ENCODE data around the gene HLA-DQB1. TPM values are rescaled to one million over a fixed set of nuclear protein-coding genes. Genes with fewer than 3 reads are reported as not detected.

The HLA-DQB1 gene
- total and polyA plus RNA-seq, 2 of the 13 experiments (the other 11 are each of a cell fraction or from before 2014, with no cell fraction given): not detected

GRCh38 chr6:32610682-32611296 is 55.7 kb downstream of the HLA-DQB1 start:
- intact Hi-C loops (cut with micrococcal nuclease; ENCODE audit: unreplicated experiment) (no loop called here), in situ Hi-C loops (cut with HindIII; ENCODE audit: extremely low pct_ligation_motif_present, low pct_unique_long_range_greater_than_20kb) (no loop called here)
- TF ChIP-seq ZNF543 (CRISPR knock-in tag; IDR thresholded peaks at IDR 0.05) (no peak), ZFP41 (CRISPR knock-in tag; IDR thresholded peaks at IDR 0.05; ENCODE audit: borderline replicate concordance) (no peak), ZNF644 (CRISPR knock-in tag; IDR thresholded peaks at IDR 0.05; ENCODE audit: low read depth) (no peak), ZNF549 (CRISPR knock-in tag; IDR thresholded peaks at IDR 0.05) (no peak), BATF2 (CRISPR knock-in tag; IDR thresholded peaks at IDR 0.05) (no peak), ZNF138 (CRISPR knock-in tag; IDR thresholded peaks at IDR 0.05; ENCODE audit: low read depth) (no peak), ZNF703 (CRISPR knock-in tag; IDR thresholded peaks at IDR 0.05; ENCODE audit: borderline replicate concordance) (no peak), MTA1 (CRISPR knock-in tag; IDR thresholded peaks at IDR 0.05; ENCODE audit: borderline replicate concordance) (no peak), PCBP2 (optimal IDR thresholded peaks at IDR 0.05; ENCODE audit: low read depth, low read length, poor library complexity, severe bottlenecking) (no peak), AKNA (CRISPR knock-in tag; IDR thresholded peaks at IDR 0.05; ENCODE audit: borderline replicate concordance) (no peak), ZNF512B (CRISPR knock-in tag; IDR thresholded peaks at IDR 0.05; ENCODE audit: borderline replicate concordance) (no peak), ZNF773 (CRISPR knock-in tag; IDR thresholded peaks at IDR 0.05; ENCODE audit: borderline replicate concordance) (no peak), ZNF282 (IDR thresholded peaks at IDR 0.05; ENCODE audit: partially characterized antibody) (no peak)
- ATAC-seq (no peak), FAIRE-seq (no peak), DNase-seq (ENCODE audit: low spot score) (no peak)
- 1% methylated on average over 3 of the region's 3 CpGs for WGBS (ENCODE audit: low lambda C conversion rate)
- H2AFZ ChIP-seq (ENCODE audit: low read length): no peak overlapping the region
- H3K9ac ChIP-seq (ENCODE audit: insufficient read depth, low read depth, low read length): no peak overlapping the region
- H3K79me2 ChIP-seq (ENCODE audit: insufficient read depth, low read length): no peaks in the 10 kb centered on the region
- H3K4me2 ChIP-seq (ENCODE audit: low read depth, low read length): no peak overlapping the region
- 0 out of 5 replicates have a peak, but pooled peaks cover 1 to 4% of the 10 kb centered on the region in 2 experiments for H3K27me3 ChIP-seq (ENCODE audit: control insufficient read depth in 1 of 2, insufficient read depth in 2 of 2, low read length in 2 of 2)
- no peak overlapping the region for H3K4me3 ChIP-seq (replicated peaks in 1 of 3; ENCODE audit: insufficient read depth in 1 of 3, low read depth in 2 of 3, low read length in 3 of 3)
- H3K36me3 ChIP-seq (replicated peaks in 1 of 2; ENCODE audit: control insufficient read depth in 1 of 2, insufficient read depth in 2 of 2, low read length in 2 of 2): no peaks in the 10 kb centered on the region
- POLR2A ChIA-PET: no interaction called here
- H3K9me3 ChIP-seq (ENCODE audit: low read length): no peaks in the 10 kb centered on the region
- BruUV-seq (replicated peaks): no TSS peak
- CTCF ChIA-PET (ENCODE audit: low intra/inter-chr PET ratio, low total read pairs): no interaction called here
- no peaks in the 10 kb centered on the region for H3K4me1 ChIP-seq (ENCODE audit: insufficient read depth, low read length)
- H4K20me1 ChIP-seq (ENCODE audit: insufficient read depth, low read length): no peaks in the 10 kb centered on the region
- H3K27ac ChIP-seq (ENCODE audit: extremely low read length, insufficient read depth, low read length): no peak overlapping the region

All from HepG2 (cell line).